Caco-2 (cell line): ENCODE measurements around the gene WDR26. TPM values are rescaled to one million over a fixed set of nuclear protein-coding genes. Genes with fewer than 3 reads are reported as not detected.

Experiments used
- BruUV-seq: library from RNA; stranded (reverse); fragments of 400-500 nt; replicated peaks from 2 replicates; lab custom pipeline; 2021; lab: Mats Ljungman, UMichigan
- CTCF ChIA-PET: fragments of 300-600 bp; sonication (Branson Sonifier 250); formaldehyde crosslinking; loops from one replicate; lab custom pipeline; 2022; ENCODE audit warnings: antibody characterized with exemption; lab: Charles Lee
- POLR2A ChIA-PET: fragments of 300-600 bp; sonication (Branson Sonifier 250); formaldehyde crosslinking; loops from one replicate; lab custom pipeline; 2022; ENCODE audit warnings: antibody characterized with exemption; lab: Charles Lee
- DNase-seq, 2 experiments: peaks; one replicate each; pipeline versions ENCODE4 v3.0.0 to v3.0.0-alpha.2; 2020 to 2022
- H3K27me3 ChIP-seq: replicated peaks from 2 replicates; pipeline ENCODE4 v1.6.0; 2011; ENCODE audit warnings: low read length; ENCODE audit not compliant: control insufficient read depth, insufficient read depth
- H3K36me3 ChIP-seq: 2 replicates; pipeline ENCODE4 v1.5.1; 2011; ENCODE audit warnings: low read length; ENCODE audit not compliant: control insufficient read depth, insufficient read depth
- H3K4me1 ChIP-seq: fragments of 250-450 bp; sonication (Bioruptor Pico); 2 replicates; pipeline ENCODE4 v1.5.1; 2020; ENCODE audit warnings: mild to moderate bottlenecking
- H3K4me3 ChIP-seq: 2 replicates; pipeline ENCODE4 v1.5.1; 2011; ENCODE audit warnings: low read depth, mild to moderate bottlenecking, control low read depth, low read length
- H3K9me3 ChIP-seq: fragments of 250-450 bp; sonication (Bioruptor Pico); 2 replicates; pipeline ENCODE4 v1.5.1; 2020; ENCODE audit warnings: mild to moderate bottlenecking, moderate library complexity
- H3K27ac Mint-ChIP-seq: one replicate; pipeline ENCODE4 v1.8.0; 2022; ENCODE audit warnings: mixed read lengths; ENCODE audit not compliant: unreplicated experiment
- H3K27me3 Mint-ChIP-seq: one replicate; pipeline ENCODE4 v1.8.0; 2022; ENCODE audit warnings: mixed read lengths; ENCODE audit not compliant: insufficient read depth, unreplicated experiment
- H3K36me3 Mint-ChIP-seq: one replicate; pipeline ENCODE4 v1.8.0; 2022; ENCODE audit warnings: mild to moderate bottlenecking, mixed read lengths; ENCODE audit not compliant: insufficient read depth, unreplicated experiment
- H3K4me1 Mint-ChIP-seq: one replicate; pipeline ENCODE4 v1.8.0; 2022; ENCODE audit warnings: low read depth, mixed read lengths; ENCODE audit not compliant: unreplicated experiment
- H3K4me3 Mint-ChIP-seq: one replicate; pipeline ENCODE4 v1.8.0; 2022; ENCODE audit warnings: mild to moderate bottlenecking, moderate library complexity, mixed read lengths; ENCODE audit not compliant: unreplicated experiment
- H3K9me3 Mint-ChIP-seq: one replicate; pipeline ENCODE4 v1.8.0; 2022; ENCODE audit warnings: mixed read lengths; ENCODE audit not compliant: unreplicated experiment
- CTCF ChIP-seq, 2 experiments: fragments of 200-600 bp in 1 of 2; IDR thresholded peaks; 1 replicate in 1 of 2; 2 replicates in 1 of 2; pipeline versions ENCODE4 v1.5.1 to v1.8.0; 2011 to 2022; ENCODE audit warnings: antibody characterized with exemption in 1 of 2, control low read depth in 1 of 2, inconsistent platforms in 1 of 2, low read depth in 1 of 2, low read length in 1 of 2, mild to moderate bottlenecking in 1 of 2, moderate library complexity in 1 of 2; ENCODE audit not compliant: insufficient read depth in 1 of 2, severe bottlenecking in 1 of 2, unreplicated experiment in 1 of 2
- intact Hi-C: fragments of 100-400 bp; cut with micrococcal nuclease; formaldehyde crosslinking; loops from one replicate; pipeline ENCODE4 v1.10.0; 2022; ENCODE audit not compliant: unreplicated experiment
- total RNA-seq: library from RNA; stranded (reverse); gene quantifications from 2 replicates; pipeline ENCODE4 v1.2.3, GENCODE V29; 2022

The WDR26 gene
- total RNA-seq, 1 experiment from 2014 or later: 58.6 TPM

DNA sequence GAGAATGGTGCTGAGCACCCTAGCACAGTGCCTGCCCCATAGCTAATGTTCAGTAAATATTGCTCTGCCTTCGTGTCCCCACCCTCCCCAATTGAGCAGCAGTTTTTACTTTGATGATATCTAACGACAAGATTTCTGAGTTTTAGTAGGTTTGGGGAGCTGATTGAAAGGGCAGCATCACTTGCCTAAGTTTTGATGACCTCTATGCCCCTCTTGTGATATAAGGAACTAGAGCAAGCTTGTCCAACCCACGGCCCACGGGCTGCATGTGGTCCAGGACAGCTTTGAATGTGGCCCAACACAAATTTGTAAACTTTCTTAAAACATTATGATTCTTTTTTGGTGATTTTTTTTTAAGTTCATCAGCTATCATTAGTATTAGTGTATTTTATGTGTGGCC lies 76.4 kb downstream of the WDR26 start:
- H3K4me3 ChIP-seq: no peak overlapping the region; the same call in 1 of the 2 replicates
- BruUV-seq: no TSS peak
- peaks cover 18% of the 10 kb centered on the region for H3K4me1 Mint-ChIP-seq
- TF ChIP-seq CTCF (IDR thresholded peaks at IDR 0.05; ENCODE audit: insufficient read depth in 1 of 2, low read depth in 1 of 2, low read length in 1 of 2, severe bottlenecking in 1 of 2, unreplicated experiment in 1 of 2): no peak
- H3K4me1 ChIP-seq: 0 out of 2 replicates have a peak, but pooled peaks cover 4% of the 10 kb centered on the region
- H3K36me3 ChIP-seq: no peaks in the 10 kb centered on the region
- H3K9me3 Mint-ChIP-seq: peaks cover 12% of the 10 kb centered on the region
- POLR2A ChIA-PET: no interaction called here
- no peaks in the 10 kb centered on the region for H3K27me3 ChIP-seq
- H3K4me3 Mint-ChIP-seq: peak overlapping the region; percentile 86
- H3K27me3 Mint-ChIP-seq: no peaks in the 10 kb centered on the region
- H3K9me3 ChIP-seq: no peaks in the 10 kb centered on the region
- intact Hi-C loops: loop anchor here (10.0 kb wide), 1 partner anchor 97 kb away; no protein-coding TSS in a partner anchor
- no peak overlapping the region for H3K27ac Mint-ChIP-seq
- CTCF ChIA-PET: no interaction called here
- H3K36me3 Mint-ChIP-seq: peaks cover 37% of the 10 kb centered on the region
- DNase-seq: no peak

DNA sequence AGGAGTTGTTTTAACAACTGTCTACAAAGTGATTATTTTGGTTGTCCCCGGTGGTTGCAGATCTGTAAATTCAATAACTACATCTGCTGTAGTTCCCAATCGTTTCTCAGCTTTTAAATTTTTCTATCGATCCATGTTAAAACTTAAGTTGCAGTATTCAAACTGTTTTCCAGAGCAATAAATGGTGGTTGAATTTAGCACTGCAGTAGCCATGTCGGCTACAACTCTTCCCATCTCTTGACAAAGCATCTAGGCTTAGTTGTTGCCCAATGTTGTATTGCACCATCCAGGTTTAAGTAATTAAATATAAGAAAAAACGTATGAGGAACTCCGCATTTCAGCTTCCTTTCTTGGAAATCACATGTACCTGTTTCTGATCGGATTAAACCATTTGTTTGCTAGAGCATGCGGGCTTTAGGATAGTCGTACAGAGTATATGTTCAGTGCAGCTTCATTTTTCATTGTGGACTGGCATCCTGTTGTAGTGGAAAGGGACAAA lies 76.9 kb downstream of the WDR26 start:
- Mint-ChIP-seq H3K9me3 (peaks cover 16% of the 10 kb centered on the region), H3K27ac (peak overlapping the region; percentile 82), H3K36me3 (peaks cover 33% of the 10 kb centered on the region), H3K4me3 (peak overlapping the region; percentile 86), H3K4me1 (peaks cover 18% of the 10 kb centered on the region), H3K27me3 (no peaks in the 10 kb centered on the region)
- 0 out of 2 replicates have a peak, but pooled peaks cover 4% of the 10 kb centered on the region for H3K4me1 ChIP-seq
- no peaks in the 10 kb centered on the region for H3K27me3 ChIP-seq
- CTCF ChIA-PET: no interaction called here
- no peak for TF ChIP-seq CTCF (IDR thresholded peaks at IDR 0.05; ENCODE audit: insufficient read depth in 1 of 2, low read depth in 1 of 2, low read length in 1 of 2, severe bottlenecking in 1 of 2, unreplicated experiment in 1 of 2)
- POLR2A ChIA-PET: no interaction called here
- DNase-seq: no peak
- intact Hi-C loops: loop anchor here (10.0 kb wide), 1 partner anchor 97 kb away; no protein-coding TSS in a partner anchor
- peak overlapping the region; percentile 94 for H3K4me3 ChIP-seq
- H3K36me3 ChIP-seq: no peaks in the 10 kb centered on the region
- no peaks in the 10 kb centered on the region for H3K9me3 ChIP-seq
- no TSS peak for BruUV-seq

- ChIA-PET POLR2A (no interaction called here), CTCF (no interaction called here)
- peaks cover 18% of the 10 kb centered on the region for H3K4me1 Mint-ChIP-seq
- Histone ChIP-seq H3K27me3 (no peaks in the 10 kb centered on the region), H3K36me3 (no peaks in the 10 kb centered on the region), H3K4me3 (peak within 1 kb of the TSS; percentile 94), H3K9me3 (no peaks in the 10 kb centered on the region), H3K4me1 (0 out of 2 replicates have a peak, but pooled peaks cover 4% of the 10 kb centered on the region)
- H3K27me3 Mint-ChIP-seq: no peaks in the 10 kb centered on the region
- DNase-seq: peak; percentile 92 to 93
- intact Hi-C loops: loop anchor here (10.0 kb wide), 1 partner anchor 98 kb away; no protein-coding TSS in a partner anchor
- H3K4me3 Mint-ChIP-seq: peak within 1 kb of the TSS; percentile 86
- peaks cover 16% of the 10 kb centered on the region for H3K9me3 Mint-ChIP-seq
- no peak for TF ChIP-seq CTCF (IDR thresholded peaks at IDR 0.05; ENCODE audit: insufficient read depth in 1 of 2, low read depth in 1 of 2, low read length in 1 of 2, severe bottlenecking in 1 of 2, unreplicated experiment in 1 of 2)
- H3K27ac Mint-ChIP-seq: peak within 1 kb of the TSS; percentile 82
- BruUV-seq: no TSS peak
- H3K36me3 Mint-ChIP-seq: peaks cover 25% of the 10 kb centered on the region
These were observed 77.6 kb downstream of the WDR26 start, which contains the start of gene CNIH4 for GRCh38 chr1:224356685-224357625. CNIH4 (plus strand) TSS chr1:224356879; CDS start chr1:224356925, 46 bp downstream.
